Femur (tissue), 1 donor: Measurements from ENCODE around the gene SHMT2.
"Not testable (repeated sequence)": the region's sequence is repeated elsewhere in the genome, so short reads cannot be mapped to it uniquely, and the experiment has no call there.

Experiments
- DNase-seq: peaks from one replicate; pipeline ENCODE4 v3.0.0-alpha.2; 2017

Gene SHMT2

GRCh38 chr12:57272337-57273151 lies 43.0 kb downstream of the SHMT2 start:
- peak; percentile 35 for DNase-seq

DNA sequence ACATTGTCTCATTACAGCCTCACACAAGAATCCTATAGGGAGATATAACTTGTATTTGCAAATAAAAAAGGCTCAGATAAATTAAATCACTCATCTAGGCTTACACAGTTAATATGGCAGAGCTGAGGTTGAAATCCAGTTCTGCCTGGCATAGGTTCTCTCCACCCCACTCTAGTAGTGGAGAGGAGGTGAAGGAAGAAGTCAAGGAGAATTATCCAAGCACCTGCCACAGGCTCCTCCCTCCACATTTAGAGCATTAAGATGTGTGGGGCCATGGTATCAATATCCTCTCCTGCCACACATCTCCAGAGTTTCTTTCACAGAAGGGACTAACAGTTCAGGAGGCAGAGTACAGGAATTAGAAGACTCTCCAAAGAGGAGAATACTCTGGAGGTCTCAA lies 44.0 kb downstream of the SHMT2 start:
- no peak for DNase-seq

GRCh38 chr12:57276233-57276632 lies 46.7 kb downstream of the SHMT2 start:
- not testable (repeated sequence) for DNase-seq

GRCh38 chr12:57276935-57277563 lies 47.5 kb downstream of the SHMT2 start:
- no peak for DNase-seq

DNA sequence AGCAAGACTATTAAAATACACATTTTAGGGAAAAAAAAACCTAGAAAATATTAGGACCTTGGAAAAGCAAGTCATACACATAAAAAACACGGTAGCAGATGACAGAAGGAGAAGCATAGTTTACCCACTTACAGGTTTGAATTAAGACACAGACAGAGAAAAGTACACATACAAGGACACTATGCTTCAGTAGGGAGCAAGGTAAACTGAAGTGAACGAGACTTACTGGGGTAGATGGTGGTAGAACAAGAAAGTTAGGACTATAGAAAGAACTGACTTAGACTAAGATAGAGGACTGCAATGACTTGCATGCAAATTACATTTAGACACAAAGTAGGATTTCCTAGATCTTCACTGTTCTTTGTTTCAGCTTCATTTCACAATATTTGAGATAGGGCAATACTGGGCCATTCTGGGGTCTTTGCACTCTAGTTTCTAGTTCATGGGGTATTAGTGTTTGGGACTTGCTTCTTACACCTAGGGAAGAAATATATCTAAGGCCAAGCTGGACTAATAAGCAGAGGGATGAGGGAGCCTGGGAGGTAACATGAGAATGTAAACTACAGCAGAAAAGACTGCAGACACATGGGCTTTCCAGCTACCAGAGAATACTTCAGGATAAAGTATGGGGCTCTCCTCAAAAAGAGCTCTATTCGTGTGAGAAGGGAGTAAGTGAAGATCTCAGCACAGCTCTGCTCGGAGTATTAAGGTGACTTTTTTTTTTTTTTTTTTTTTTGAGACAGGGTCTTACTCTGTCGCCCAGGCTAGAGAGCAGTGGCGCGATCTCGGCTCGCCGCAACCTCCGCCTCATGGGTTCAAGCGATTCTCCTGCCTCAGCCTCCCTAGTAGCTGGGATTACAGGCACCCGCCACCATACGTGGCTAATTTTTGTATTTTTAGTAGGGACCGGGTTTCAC lies 49.2 kb downstream of the SHMT2 start:
- no peak for DNase-seq

DNA sequence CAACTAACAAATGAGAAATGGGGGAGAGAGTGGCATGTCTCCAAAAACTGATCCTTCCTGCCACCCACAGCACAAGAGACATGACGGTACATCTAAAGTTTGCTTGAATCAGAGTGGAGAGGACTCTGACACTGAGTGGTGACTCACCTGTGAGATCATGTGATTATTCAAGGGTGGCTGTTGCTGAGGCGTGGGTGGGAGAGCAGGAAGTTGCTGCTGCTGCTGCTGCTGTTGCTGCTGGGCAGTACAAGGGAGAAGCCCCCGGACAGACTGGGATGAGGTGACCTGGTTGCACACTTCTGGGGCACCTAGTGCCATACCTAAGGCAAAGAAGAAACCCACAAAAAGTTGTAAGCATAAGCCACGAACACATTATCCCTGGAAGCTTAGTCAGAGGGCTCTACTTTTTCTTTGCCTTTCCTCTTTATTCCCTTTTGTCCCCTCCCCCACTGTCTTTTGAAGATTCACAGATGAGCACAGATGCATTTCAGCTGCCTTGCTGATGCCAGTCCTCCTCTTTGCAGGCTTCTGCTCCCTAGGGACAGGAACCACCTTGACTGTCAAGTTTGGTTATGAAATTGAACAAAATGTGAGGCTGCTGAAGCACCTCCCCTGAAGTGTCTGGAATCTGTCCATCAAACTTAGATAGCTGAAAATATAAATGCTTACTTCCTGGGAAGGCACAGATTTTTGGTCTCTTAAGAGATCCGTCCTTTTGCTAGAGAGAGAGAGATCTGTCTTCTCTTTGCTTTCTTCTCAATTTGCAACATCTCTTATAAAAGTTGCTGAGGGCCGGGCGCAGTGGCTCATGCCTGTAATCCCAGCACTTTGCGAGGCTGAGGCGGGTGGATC lies 50.9 kb downstream of the SHMT2 start:
- DNase-seq = no peak

DNA sequence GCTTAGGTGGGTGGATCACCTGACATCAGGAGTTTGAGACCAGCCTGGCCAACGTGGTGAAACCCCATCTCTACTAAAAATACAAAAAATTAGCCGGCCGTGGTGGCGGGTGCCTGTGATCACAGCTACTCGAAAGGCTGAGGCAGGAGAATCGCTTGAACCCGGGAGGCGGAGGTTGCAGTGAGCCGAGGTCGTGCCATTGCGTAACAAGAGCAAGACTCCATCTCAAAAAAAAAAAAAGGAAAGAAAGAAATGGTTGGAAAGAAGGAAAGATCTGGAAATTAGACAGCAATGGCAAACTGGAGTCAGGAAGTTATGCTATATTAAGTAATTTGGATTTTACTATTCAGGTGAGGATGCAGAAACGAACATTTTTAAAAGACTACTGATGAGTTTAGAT lies 52.6 kb downstream of the SHMT2 start:
- DNase-seq = not testable (repeated sequence)
